Measurements from ENCODE around the gene AFF2.

AFF2 gene

DNA sequence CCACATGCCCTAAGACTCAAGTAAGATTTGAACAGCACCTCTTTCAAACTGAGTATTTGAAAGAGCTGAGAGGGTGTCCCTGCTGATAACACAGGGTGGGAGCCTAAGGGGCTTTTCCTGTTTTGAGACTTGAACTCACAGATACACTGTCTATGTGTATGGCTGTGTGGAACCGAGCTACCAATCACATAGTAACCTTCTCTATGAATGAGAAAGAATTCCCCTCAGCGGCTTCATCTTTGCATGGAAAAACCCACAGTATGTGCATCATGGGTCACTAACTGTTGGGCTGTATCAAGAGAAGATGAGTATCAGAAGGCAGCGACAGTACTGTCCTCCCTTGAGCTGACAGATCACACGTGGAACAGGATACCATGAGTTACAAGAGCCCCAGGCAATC, 336.3 kb downstream of the AFF2 start:
- Histone ChIP-seq H3K9ac (ENCODE audit: low read depth, low read length) (no peak overlapping the region), H3K27me3 (ENCODE audit: control insufficient read depth, insufficient read depth, low read length) (no peaks in the 10 kb centered on the region), H3K9me3 (ENCODE audit: control insufficient read depth, insufficient read depth, low read length) (peaks cover 3% of the 10 kb centered on the region; the same call in 1 of the 2 replicates), H3K27ac (ENCODE audit: low read depth, low read length) (no peak overlapping the region), H3K4me3 (ENCODE audit: low read depth, low read length) (no peak overlapping the region), H3K36me3 (ENCODE audit: control insufficient read depth, insufficient read depth, low read length) (no peaks in the 10 kb centered on the region), H3K4me1 (ENCODE audit: control insufficient read depth, insufficient read depth, low read length) (no peaks in the 10 kb centered on the region)

GRCh38 chrX:148850631-148851030, 350.2 kb downstream of the AFF2 start:
- no peak overlapping the region for H3K9ac ChIP-seq (ENCODE audit: low read depth, low read length)
- no peaks in the 10 kb centered on the region for H3K36me3 ChIP-seq (ENCODE audit: control insufficient read depth, insufficient read depth, low read length)
- no peak overlapping the region for H3K27ac ChIP-seq (ENCODE audit: low read depth, low read length)
- H3K4me1 ChIP-seq (ENCODE audit: control insufficient read depth, insufficient read depth, low read length) = no peaks in the 10 kb centered on the region
- no peaks in the 10 kb centered on the region for H3K9me3 ChIP-seq (ENCODE audit: control insufficient read depth, insufficient read depth, low read length)
- H3K4me3 ChIP-seq (ENCODE audit: low read depth, low read length) = no peak overlapping the region
- no peaks in the 10 kb centered on the region for H3K27me3 ChIP-seq (ENCODE audit: control insufficient read depth, insufficient read depth, low read length)

GRCh38 chrX:148854306-148854705, 353.9 kb downstream of the AFF2 start:
- Histone ChIP-seq H3K27me3 (ENCODE audit: control insufficient read depth, insufficient read depth, low read length) (no peaks in the 10 kb centered on the region), H3K9me3 (ENCODE audit: control insufficient read depth, insufficient read depth, low read length) (no peaks in the 10 kb centered on the region), H3K27ac (ENCODE audit: low read depth, low read length) (no peak overlapping the region), H3K36me3 (ENCODE audit: control insufficient read depth, insufficient read depth, low read length) (no peaks in the 10 kb centered on the region), H3K9ac (ENCODE audit: low read depth, low read length) (no peak overlapping the region), H3K4me1 (ENCODE audit: control insufficient read depth, insufficient read depth, low read length) (no peaks in the 10 kb centered on the region), H3K4me3 (ENCODE audit: low read depth, low read length) (no peak overlapping the region)

DNA sequence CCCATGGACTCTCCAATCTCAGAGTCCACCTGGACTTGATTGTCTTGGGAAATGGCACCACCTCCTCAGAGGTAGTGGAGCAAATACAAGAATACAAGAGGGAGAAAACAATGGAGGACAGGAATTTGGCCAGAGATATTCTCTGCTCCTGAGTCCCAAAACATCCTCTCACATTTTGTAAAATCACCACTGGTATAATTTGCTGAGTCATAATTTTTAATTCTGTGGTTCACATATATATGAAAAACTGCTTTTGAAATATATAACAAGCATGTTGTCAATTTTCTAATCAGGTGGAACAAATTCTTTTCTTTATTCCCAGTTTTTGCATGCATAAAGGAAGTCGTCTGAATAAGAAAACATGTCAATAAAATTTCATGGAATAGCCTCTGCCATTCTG, 356.1 kb downstream of the AFF2 start:
- H3K27ac ChIP-seq (ENCODE audit: low read depth, low read length) = no peak overlapping the region
- no peak overlapping the region for H3K4me3 ChIP-seq (ENCODE audit: low read depth, low read length)
- H3K4me1 ChIP-seq (ENCODE audit: control insufficient read depth, insufficient read depth, low read length) = peaks cover 11% of the 10 kb centered on the region
- no peaks in the 10 kb centered on the region for H3K9me3 ChIP-seq (ENCODE audit: control insufficient read depth, insufficient read depth, low read length)
- H3K36me3 ChIP-seq (ENCODE audit: control insufficient read depth, insufficient read depth, low read length) = no peaks in the 10 kb centered on the region
- peaks cover 11% of the 10 kb centered on the region for H3K27me3 ChIP-seq (ENCODE audit: control insufficient read depth, insufficient read depth, low read length)
- H3K9ac ChIP-seq (ENCODE audit: low read depth, low read length) = no peak overlapping the region

DNA sequence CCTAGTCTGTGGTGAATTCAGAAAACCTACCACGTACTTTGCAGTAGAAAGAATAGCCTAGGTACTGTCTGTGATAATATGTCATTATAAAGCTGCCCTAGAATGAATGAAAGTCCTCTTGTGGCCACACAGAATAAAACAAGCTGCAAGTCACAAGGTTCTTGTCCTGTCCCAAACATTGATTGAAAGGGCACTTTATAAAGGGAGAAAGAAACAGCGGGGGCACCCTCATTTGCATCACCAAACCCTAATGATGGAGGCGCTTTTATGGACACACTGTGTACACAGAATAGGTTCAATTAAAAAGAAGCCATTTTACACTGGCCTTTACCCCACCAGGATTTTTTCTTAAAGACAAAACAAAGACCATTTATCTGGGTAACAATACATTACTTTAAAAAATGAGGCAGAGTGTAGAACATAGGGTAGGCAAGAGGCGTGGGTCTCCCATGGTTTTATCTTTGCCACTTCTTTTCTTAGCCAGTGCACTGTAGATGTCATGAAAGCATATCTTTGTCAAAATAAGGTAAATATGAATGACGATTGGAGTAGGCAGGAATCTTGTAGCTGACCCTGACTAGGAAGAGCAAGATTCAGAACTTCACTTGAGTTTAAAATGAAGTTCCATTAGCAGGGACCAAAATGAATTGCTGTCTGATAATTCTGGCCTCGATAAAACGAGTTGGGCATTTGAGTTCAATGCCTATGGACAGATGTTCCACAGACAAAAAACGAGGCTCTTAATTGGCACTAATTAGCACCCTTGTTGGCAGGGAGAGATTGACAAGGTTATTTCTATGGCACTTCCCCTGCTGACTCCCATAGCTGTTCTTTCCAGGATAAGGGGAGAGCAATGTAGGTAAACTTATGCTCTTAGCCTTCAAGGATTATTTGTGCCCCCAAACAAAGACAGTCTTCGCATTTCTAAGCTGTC, 365.1 kb downstream of the AFF2 start:
- Histone ChIP-seq H3K4me3 (ENCODE audit: low read depth, low read length) (no peak overlapping the region), H3K4me1 (ENCODE audit: control insufficient read depth, insufficient read depth, low read length) (peaks cover 36% of the 10 kb centered on the region), H3K27ac (ENCODE audit: low read depth, low read length) (no peak overlapping the region), H3K9ac (ENCODE audit: low read depth, low read length) (no peak overlapping the region), H3K27me3 (ENCODE audit: control insufficient read depth, insufficient read depth, low read length) (peaks cover 8% of the 10 kb centered on the region), H3K36me3 (ENCODE audit: control insufficient read depth, insufficient read depth, low read length) (no peaks in the 10 kb centered on the region), H3K9me3 (ENCODE audit: control insufficient read depth, insufficient read depth, low read length) (no peaks in the 10 kb centered on the region)

GRCh38 chrX:148867596-148867995, 367.2 kb downstream of the AFF2 start:
- Histone ChIP-seq H3K27me3 (ENCODE audit: control insufficient read depth, insufficient read depth, low read length) (peaks cover under 1% of the 10 kb centered on the region; the same call in 1 of the 2 replicates), H3K4me3 (ENCODE audit: low read depth, low read length) (no peak overlapping the region), H3K4me1 (ENCODE audit: control insufficient read depth, insufficient read depth, low read length) (peaks cover 18% of the 10 kb centered on the region), H3K36me3 (ENCODE audit: control insufficient read depth, insufficient read depth, low read length) (no peaks in the 10 kb centered on the region), H3K9ac (ENCODE audit: low read depth, low read length) (no peak overlapping the region), H3K27ac (ENCODE audit: low read depth, low read length) (no peak overlapping the region), H3K9me3 (ENCODE audit: control insufficient read depth, insufficient read depth, low read length) (no peaks in the 10 kb centered on the region)

DNA sequence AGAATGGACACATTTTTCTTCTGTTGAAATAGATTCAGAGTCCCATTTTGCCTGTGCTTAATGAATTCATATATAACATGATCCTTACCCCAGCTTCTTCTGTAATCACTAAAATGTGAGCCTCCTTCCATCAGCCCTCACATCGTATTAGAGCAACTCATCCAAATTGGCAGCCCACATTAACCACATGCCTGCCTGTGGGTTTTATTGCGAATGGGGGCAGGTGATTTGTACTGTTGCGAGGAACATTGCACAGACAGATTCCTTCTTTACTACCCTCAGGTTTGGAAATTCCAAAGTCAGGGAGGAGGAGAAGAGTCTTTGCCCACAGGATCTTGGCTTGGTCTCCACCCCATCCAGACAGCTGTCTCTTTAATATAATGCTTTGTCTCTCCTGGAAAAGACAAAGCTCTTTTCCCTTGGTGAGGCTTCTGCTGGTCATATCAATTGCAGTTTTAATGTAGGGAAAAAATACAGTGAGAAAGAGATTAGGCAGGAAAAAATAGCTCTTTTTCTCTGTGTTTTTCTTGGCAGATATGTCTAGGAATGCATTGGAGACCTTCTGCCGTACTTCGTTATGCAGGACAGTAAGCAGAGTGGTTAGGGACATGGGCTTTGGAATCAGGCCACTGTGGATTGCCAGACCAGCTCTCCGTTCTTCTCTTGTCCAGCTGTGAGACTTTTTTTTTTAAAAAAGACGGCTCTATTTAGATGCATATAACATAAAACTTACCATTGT, 371.2 kb downstream of the AFF2 start:
- Histone ChIP-seq H3K36me3 (ENCODE audit: control insufficient read depth, insufficient read depth, low read length) (no peaks in the 10 kb centered on the region), H3K9me3 (ENCODE audit: control insufficient read depth, insufficient read depth, low read length) (no peaks in the 10 kb centered on the region), H3K27ac (ENCODE audit: low read depth, low read length) (no peak overlapping the region), H3K9ac (ENCODE audit: low read depth, low read length) (no peak overlapping the region), H3K4me3 (ENCODE audit: low read depth, low read length) (no peak overlapping the region), H3K27me3 (ENCODE audit: control insufficient read depth, insufficient read depth, low read length) (no peaks in the 10 kb centered on the region), H3K4me1 (ENCODE audit: control insufficient read depth, insufficient read depth, low read length) (0 out of 2 replicates have a peak, but pooled peaks cover 6% of the 10 kb centered on the region)

DNA sequence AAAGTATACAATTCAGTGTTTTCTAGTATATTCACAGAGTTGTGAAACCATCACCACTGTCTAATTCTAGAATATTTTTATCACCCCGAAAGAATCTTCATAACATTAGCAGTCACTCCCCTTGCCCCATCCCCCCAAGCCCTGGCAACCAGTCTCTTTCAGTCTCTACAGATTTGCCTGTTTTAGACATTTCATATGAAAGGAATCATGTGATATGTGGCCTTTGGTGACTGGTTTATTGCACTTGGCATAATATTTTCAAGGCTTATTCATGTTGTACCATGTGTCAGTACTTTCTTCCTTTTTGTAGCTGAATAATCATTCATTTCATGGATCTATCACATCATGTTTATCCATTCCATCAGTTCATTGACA, 371.7 kb downstream of the AFF2 start:
- no peak overlapping the region for H3K4me3 ChIP-seq (ENCODE audit: low read depth, low read length)
- no peaks in the 10 kb centered on the region for H3K9me3 ChIP-seq (ENCODE audit: control insufficient read depth, insufficient read depth, low read length)
- H3K27ac ChIP-seq (ENCODE audit: low read depth, low read length) = no peak overlapping the region
- H3K27me3 ChIP-seq (ENCODE audit: control insufficient read depth, insufficient read depth, low read length) = no peaks in the 10 kb centered on the region
- 0 out of 2 replicates have a peak, but pooled peaks cover 6% of the 10 kb centered on the region for H3K4me1 ChIP-seq (ENCODE audit: control insufficient read depth, insufficient read depth, low read length)
- no peaks in the 10 kb centered on the region for H3K36me3 ChIP-seq (ENCODE audit: control insufficient read depth, insufficient read depth, low read length)
- H3K9ac ChIP-seq (ENCODE audit: low read depth, low read length) = no peak overlapping the region

DNA sequence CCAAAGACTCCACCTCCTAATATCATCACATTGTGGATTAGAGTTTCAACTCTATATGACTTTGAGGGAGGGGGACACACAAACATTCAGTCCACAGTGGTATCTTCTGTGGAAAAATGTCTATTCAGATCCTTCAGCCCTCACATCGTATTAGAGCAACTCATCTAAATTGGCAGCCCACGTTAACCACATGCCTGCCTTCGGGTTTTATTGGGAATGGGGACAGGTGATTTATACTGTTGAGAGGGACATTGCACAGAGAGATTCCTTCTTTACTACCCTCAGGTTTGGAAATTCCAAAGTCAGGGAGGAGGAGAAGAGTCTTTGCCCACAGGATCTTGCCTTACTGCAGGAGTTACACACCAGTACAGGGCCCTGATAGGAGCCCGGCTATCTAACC, 372.5 kb downstream of the AFF2 start:
- H3K27ac ChIP-seq (ENCODE audit: low read depth, low read length) = no peak overlapping the region
- H3K36me3 ChIP-seq (ENCODE audit: control insufficient read depth, insufficient read depth, low read length) = no peaks in the 10 kb centered on the region
- no peaks in the 10 kb centered on the region for H3K9me3 ChIP-seq (ENCODE audit: control insufficient read depth, insufficient read depth, low read length)
- H3K4me3 ChIP-seq (ENCODE audit: low read depth, low read length) = no peak overlapping the region
- H3K9ac ChIP-seq (ENCODE audit: low read depth, low read length) = no peak overlapping the region
- H3K27me3 ChIP-seq (ENCODE audit: control insufficient read depth, insufficient read depth, low read length) = no peaks in the 10 kb centered on the region
- 0 out of 2 replicates have a peak, but pooled peaks cover 6% of the 10 kb centered on the region for H3K4me1 ChIP-seq (ENCODE audit: control insufficient read depth, insufficient read depth, low read length)

DNA sequence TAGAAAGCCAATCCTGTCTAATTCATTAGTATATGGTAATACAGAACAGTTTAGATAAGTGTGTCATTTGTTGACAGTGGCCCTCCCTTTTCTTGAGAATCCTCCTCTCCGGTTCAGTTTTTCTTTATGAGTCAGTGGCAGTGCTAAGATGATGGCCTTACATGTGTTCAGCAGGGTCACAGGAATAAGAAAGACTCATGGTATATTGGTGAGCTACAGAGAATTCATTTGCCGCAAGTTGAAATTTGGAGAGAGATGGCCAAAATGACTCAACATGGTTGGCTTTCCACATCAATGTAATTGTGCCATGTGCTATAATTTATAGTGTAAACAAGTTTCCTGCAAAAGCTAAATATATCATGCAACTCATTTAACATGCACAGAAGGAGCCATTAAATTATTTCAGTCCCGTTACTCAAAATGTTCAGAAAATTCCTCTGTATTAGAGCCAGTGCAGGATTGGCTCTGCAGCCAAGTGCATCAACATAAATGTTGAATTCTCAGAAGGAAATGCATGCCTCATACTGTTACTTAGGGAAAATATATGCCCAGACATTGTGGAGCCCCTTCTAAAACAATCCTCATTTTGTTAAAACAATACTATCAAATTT, 374.3 kb downstream of the AFF2 start:
- Histone ChIP-seq H3K4me3 (ENCODE audit: low read depth, low read length) (no peak overlapping the region), H3K9ac (ENCODE audit: low read depth, low read length) (no peak overlapping the region), H3K36me3 (ENCODE audit: control insufficient read depth, insufficient read depth, low read length) (no peaks in the 10 kb centered on the region), H3K4me1 (ENCODE audit: control insufficient read depth, insufficient read depth, low read length) (0 out of 2 replicates have a peak, but pooled peaks cover 6% of the 10 kb centered on the region), H3K9me3 (ENCODE audit: control insufficient read depth, insufficient read depth, low read length) (no peaks in the 10 kb centered on the region), H3K27ac (ENCODE audit: low read depth, low read length) (no peak overlapping the region), H3K27me3 (ENCODE audit: control insufficient read depth, insufficient read depth, low read length) (no peaks in the 10 kb centered on the region)

GRCh38 chrX:148878371-148878770, 378.0 kb downstream of the AFF2 start:
- Histone ChIP-seq H3K9ac (ENCODE audit: low read depth, low read length) (no peak overlapping the region), H3K36me3 (ENCODE audit: control insufficient read depth, insufficient read depth, low read length) (no peaks in the 10 kb centered on the region), H3K4me3 (ENCODE audit: low read depth, low read length) (no peak overlapping the region), H3K4me1 (ENCODE audit: control insufficient read depth, insufficient read depth, low read length) (no peaks in the 10 kb centered on the region), H3K9me3 (ENCODE audit: control insufficient read depth, insufficient read depth, low read length) (no peaks in the 10 kb centered on the region), H3K27me3 (ENCODE audit: control insufficient read depth, insufficient read depth, low read length) (no peaks in the 10 kb centered on the region), H3K27ac (ENCODE audit: low read depth, low read length) (no peak overlapping the region)
